PC-9 (cell line): ENCODE results near the gene PCDHA12.

Experiments
- EZH2 ChIP-seq: fragments of 200-600 bp; sonication (generic); IDR thresholded peaks from 2 replicates; pipeline ENCODE4 v1.8.0; 2017; ENCODE audit warnings: antibody characterized with exemption, low read depth
- TF ChIP-seq, protein P1 (sequence below): fragments of 200-600 bp; sonication (generic); conservative IDR thresholded peaks from 2 replicates; pipeline ENCODE4 v1.6.1; 2017; ENCODE audit warnings: mixed run types, antibody characterized with exemption, mild to moderate bottlenecking, moderate library complexity

DNA sequence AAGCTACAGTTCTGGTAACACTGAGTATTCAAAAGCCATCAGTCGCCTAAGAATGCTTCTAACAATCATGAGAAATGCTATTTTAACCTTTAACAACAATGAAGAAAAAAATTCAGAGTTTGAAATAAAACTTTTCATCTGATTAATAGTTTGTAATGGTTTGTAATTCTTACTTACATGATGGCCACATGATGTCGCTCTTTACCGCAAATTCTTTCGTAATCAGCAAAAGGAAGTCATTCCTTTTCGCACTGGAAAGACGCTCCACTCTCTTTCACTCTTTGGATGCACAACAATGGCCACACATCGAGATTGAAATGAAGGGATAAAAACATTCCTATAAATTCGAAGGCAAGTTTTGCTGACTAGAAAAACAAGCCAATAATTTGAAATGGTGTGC is 41.1 kb upstream of the PCDHA12 start, which contains the start of gene PCDHA7:
- no peak for TF ChIP-seq EZH2
- TF ChIP-seq, protein P1, sequence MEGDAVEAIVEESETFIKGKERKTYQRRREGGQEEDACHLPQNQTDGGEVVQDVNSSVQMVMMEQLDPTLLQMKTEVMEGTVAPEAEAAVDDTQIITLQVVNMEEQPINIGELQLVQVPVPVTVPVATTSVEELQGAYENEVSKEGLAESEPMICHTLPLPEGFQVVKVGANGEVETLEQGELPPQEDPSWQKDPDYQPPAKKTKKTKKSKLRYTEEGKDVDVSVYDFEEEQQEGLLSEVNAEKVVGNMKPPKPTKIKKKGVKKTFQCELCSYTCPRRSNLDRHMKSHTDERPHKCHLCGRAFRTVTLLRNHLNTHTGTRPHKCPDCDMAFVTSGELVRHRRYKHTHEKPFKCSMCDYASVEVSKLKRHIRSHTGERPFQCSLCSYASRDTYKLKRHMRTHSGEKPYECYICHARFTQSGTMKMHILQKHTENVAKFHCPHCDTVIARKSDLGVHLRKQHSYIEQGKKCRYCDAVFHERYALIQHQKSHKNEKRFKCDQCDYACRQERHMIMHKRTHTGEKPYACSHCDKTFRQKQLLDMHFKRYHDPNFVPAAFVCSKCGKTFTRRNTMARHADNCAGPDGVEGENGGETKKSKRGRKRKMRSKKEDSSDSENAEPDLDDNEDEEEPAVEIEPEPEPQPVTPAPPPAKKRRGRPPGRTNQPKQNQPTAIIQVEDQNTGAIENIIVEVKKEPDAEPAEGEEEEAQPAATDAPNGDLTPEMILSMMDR: 0 out of 2 replicates have a peak, but pooled peaks have one; percentile 19
